ENCODE data around the gene PRR30.

- TF ChIP-seq GATA2 (IDR thresholded peaks at IDR 0.05; ENCODE audit: low read depth, low read length) (no peak), GATA3 (IDR thresholded peaks at IDR 0.05; ENCODE audit: low read depth, low read length) (no peak)
Observed at GRCh38 chr2:27108221-27108620, 31.0 kb downstream of the PRR30 start.
